Brain microvascular endothelial cell (primary cell): ENCODE results near the gene LRMDA.

Source experiments
- DNase-seq: peaks from one replicate; pipeline ENCODE4 v3.0.0-alpha.2; 2020
- H3K27ac ChIP-seq: fragments of 250-450 bp; sonication (Bioruptor Pico); 2 replicates; pipeline ENCODE4 v1.5.1; 2020; ENCODE audit warnings: mild to moderate bottlenecking, moderate library complexity
- H3K27me3 ChIP-seq: fragments of 250-450 bp; sonication (Bioruptor Pico); replicated peaks from 2 replicates; pipeline ENCODE4 v1.5.1; 2020; ENCODE audit warnings: mild to moderate bottlenecking
- H3K36me3 ChIP-seq: fragments of 250-450 bp; sonication (Bioruptor Pico); replicated peaks from 2 replicates; pipeline ENCODE4 v1.5.1; 2020; ENCODE audit warnings: mild to moderate bottlenecking
- H3K4me3 ChIP-seq: 2 replicates; pipeline ENCODE4 v1.5.1; 2011; ENCODE audit warnings: low read depth, mild to moderate bottlenecking, control low read depth, low read length, moderate library complexity
- CTCF ChIP-seq: IDR thresholded peaks from 2 replicates; pipeline ENCODE4 v1.5.1; 2011; ENCODE audit warnings: low read depth, mild to moderate bottlenecking, moderate library complexity, low read length, control low read depth, inconsistent platforms; ENCODE audit errors: missing control alignments
- in situ Hi-C: cut with HindIII; loops from 2 replicates; pipeline ENCODE4 v1.10.0; 2017; ENCODE audit warnings: low sequenced_read_pairs, low pct_ligation_motif_present

The LRMDA gene

GRCh38 chr10:76184647-76185046 lies 753.2 kb downstream of the LRMDA start:
- DNase-seq, result no peak
- Histone ChIP-seq H3K27ac (no peak overlapping the region), H3K4me3 (no peak overlapping the region), H3K36me3 (no peaks in the 10 kb centered on the region), H3K27me3 (no peaks in the 10 kb centered on the region)
- TF ChIP-seq CTCF, result no peak
- in situ Hi-C loops, result no loop called here

GRCh38 chr10:76185471-76186301 lies 754.3 kb downstream of the LRMDA start:
- Histone ChIP-seq H3K27me3 (no peaks in the 10 kb centered on the region), H3K4me3 (no peak overlapping the region), H3K36me3 (no peaks in the 10 kb centered on the region), H3K27ac (no peak overlapping the region)
- in situ Hi-C loops, result no loop called here
- no peak for DNase-seq
- TF ChIP-seq CTCF, result no peak

GRCh38 chr10:76188216-76188615 lies 756.8 kb downstream of the LRMDA start:
- Histone ChIP-seq H3K27ac (no peak overlapping the region), H3K4me3 (no peak overlapping the region), H3K27me3 (no peaks in the 10 kb centered on the region), H3K36me3 (no peaks in the 10 kb centered on the region)
- no peak for TF ChIP-seq CTCF
- in situ Hi-C loops, result no loop called here
- DNase-seq, result no peak

GRCh38 chr10:76190634-76191270 lies 759.3 kb downstream of the LRMDA start:
- Histone ChIP-seq H3K36me3 (no peaks in the 10 kb centered on the region), H3K27me3 (no peaks in the 10 kb centered on the region), H3K27ac (no peak overlapping the region), H3K4me3 (no peak overlapping the region)
- no peak for DNase-seq
- no peak for TF ChIP-seq CTCF
- in situ Hi-C loops, result no loop called here

GRCh38 chr10:76191336-76191735 lies 759.9 kb downstream of the LRMDA start:
- DNase-seq, result no peak
- Histone ChIP-seq H3K4me3 (no peak overlapping the region), H3K36me3 (no peaks in the 10 kb centered on the region), H3K27ac (no peak overlapping the region), H3K27me3 (no peaks in the 10 kb centered on the region)
- in situ Hi-C loops, result no loop called here
- TF ChIP-seq CTCF, result no peak
